ENCODE data around the gene CPXM2.

GRCh38 chr10:123868038-123869019 lies 23.3 kb downstream of the CPXM2 start:
- TF ChIP-seq POLR2A (IDR thresholded peaks at IDR 0.05) (no peak), POLR2AphosphoS5 (IDR thresholded peaks at IDR 0.05) (no peak), EP300 (IDR thresholded peaks at IDR 0.05) (no peak)
